Activated T-helper 17 cell treated with anti-CD3 and anti-CD28 coated beads, Interleukin-2, amount 50 U/mL, for 72 hours (primary cell): ENCODE data around the gene SLFN11. TPM values are rescaled to one million over a fixed set of nuclear protein-coding genes. Genes with fewer than 3 reads are reported as not detected.
A peak's percentile ranks its signal among the peaks of the same experiment; 100 is the strongest.
"Not testable (repeated sequence)": the region's sequence is repeated elsewhere in the genome, so short reads cannot be mapped to it uniquely, and the experiment has no call there.

ENCODE experiments used
- ATAC-seq: fragments of 150-1000 bp; cut with Tn5 transposase; replicated peaks from 2 replicates; pipeline ENCODE4 v1.10.0; 2021; ENCODE audit warnings: mild to moderate bottlenecking, moderate library complexity
- H3K27ac Mint-ChIP-seq: one replicate; pipeline ENCODE4 v1.8.0; 2022; ENCODE audit warnings: mixed read lengths
- H3K27me3 Mint-ChIP-seq: one replicate; pipeline ENCODE4 v1.8.0; 2022; ENCODE audit warnings: mixed read lengths
- H3K36me3 Mint-ChIP-seq: one replicate; pipeline ENCODE4 v1.8.0; 2022; ENCODE audit warnings: low read depth, mild to moderate bottlenecking, mixed read lengths
- H3K4me1 Mint-ChIP-seq: one replicate; pipeline ENCODE4 v1.8.0; 2022; ENCODE audit warnings: mixed read lengths
- H3K4me3 Mint-ChIP-seq: one replicate; pipeline ENCODE4 v1.8.0; 2022; ENCODE audit warnings: mild to moderate bottlenecking, mixed read lengths
- H3K9me3 Mint-ChIP-seq: one replicate; pipeline ENCODE4 v1.8.0; 2022; ENCODE audit warnings: mixed read lengths
- total RNA-seq, 2 donors: library from RNA; stranded (reverse); gene quantifications; one replicate each; pipeline ENCODE4 v1.2.3, GENCODE V29; 2022

Gene SLFN11
- 100 to 1,000 TPM in 1 of 2 donors, 10 to 100 TPM in 1; 77.5 to 112 TPM for total RNA-seq

GRCh38 chr17:35373534-35373983 lies at the start of gene SLFN11:
Gene SLFN11, minus strand, starts transcription at chr17:35373621. Its CDS starts 9,814 bp downstream, at chr17:35363807.
- H3K4me1 Mint-ChIP-seq: peaks cover 42% of the 10 kb centered on the region
- H3K36me3 Mint-ChIP-seq: peaks cover 57% of the 10 kb centered on the region
- no peaks in the 10 kb centered on the region for H3K27me3 Mint-ChIP-seq
- peaks cover 4% of the 10 kb centered on the region for H3K9me3 Mint-ChIP-seq
- H3K27ac Mint-ChIP-seq: peak within 1 kb of the TSS; percentile 94
- peak; percentile 78 for ATAC-seq
- H3K4me3 Mint-ChIP-seq: peak within 1 kb of the TSS; percentile 97

GRCh38 chr17:35421069-35421468 lies 47.6 kb upstream of the SLFN11 start:
- H3K9me3 Mint-ChIP-seq, H3K4me3 Mint-ChIP-seq, H3K27me3 Mint-ChIP-seq, ATAC-seq, H3K4me1 Mint-ChIP-seq, H3K27ac Mint-ChIP-seq: not testable (repeated sequence)
- peaks cover 20% of the 10 kb centered on the region for H3K36me3 Mint-ChIP-seq

- Mint-ChIP-seq H3K27me3 (no peaks in the 10 kb centered on the region), H3K27ac (no peak overlapping the region), H3K4me1 (peaks cover 4% of the 10 kb centered on the region), H3K36me3 (peaks cover 36% of the 10 kb centered on the region), H3K4me3 (no peak overlapping the region), H3K9me3 (no peaks in the 10 kb centered on the region)
- no peak for ATAC-seq
Observed at GRCh38 chr17:35416659-35417058, 43.2 kb upstream of the SLFN11 start.

- not testable (repeated sequence) for H3K4me3 Mint-ChIP-seq
Observed at GRCh38 chr17:35414707-35415106, 41.3 kb upstream of the SLFN11 start.

GRCh38 chr17:35414247-35414646 lies 40.8 kb upstream of the SLFN11 start:
- Mint-ChIP-seq H3K9me3 (no peaks in the 10 kb centered on the region), H3K27me3 (no peaks in the 10 kb centered on the region), H3K36me3 (peaks cover 45% of the 10 kb centered on the region), H3K27ac (no peak overlapping the region), H3K4me1 (peaks cover 4% of the 10 kb centered on the region), H3K4me3 (no peak overlapping the region)
- ATAC-seq: no peak

More at GRCh38 chr17:35414707-35415106, 41.3 kb upstream of the SLFN11 start:
- not testable (repeated sequence) for ATAC-seq, H3K9me3 Mint-ChIP-seq, H3K27me3 Mint-ChIP-seq, H3K4me1 Mint-ChIP-seq, H3K27ac Mint-ChIP-seq
- H3K36me3 Mint-ChIP-seq: peaks cover 50% of the 10 kb centered on the region

- peaks cover 15% of the 10 kb centered on the region for H3K36me3 Mint-ChIP-seq
- no peak overlapping the region for H3K27ac Mint-ChIP-seq
- H3K27me3 Mint-ChIP-seq: no peaks in the 10 kb centered on the region
- H3K4me1 Mint-ChIP-seq: no peaks in the 10 kb centered on the region
- ATAC-seq: no peak
- H3K9me3 Mint-ChIP-seq: no peaks in the 10 kb centered on the region
- H3K4me3 Mint-ChIP-seq: no peak overlapping the region
Observed at GRCh38 chr17:35407531-35407930, 34.1 kb upstream of the SLFN11 start.

- no peak overlapping the region for H3K4me3 Mint-ChIP-seq
- no peaks in the 10 kb centered on the region for H3K4me1 Mint-ChIP-seq
- no peaks in the 10 kb centered on the region for H3K9me3 Mint-ChIP-seq
- no peak for ATAC-seq
- no peak overlapping the region for H3K27ac Mint-ChIP-seq
- H3K36me3 Mint-ChIP-seq: peaks cover 14% of the 10 kb centered on the region
- no peaks in the 10 kb centered on the region for H3K27me3 Mint-ChIP-seq
Observed at GRCh38 chr17:35406568-35406967, 33.1 kb upstream of the SLFN11 start.

GRCh38 chr17:35404360-35404759 lies 30.9 kb upstream of the SLFN11 start:
- Mint-ChIP-seq H3K27me3 (no peaks in the 10 kb centered on the region), H3K27ac (no peak overlapping the region), H3K4me3 (no peak overlapping the region), H3K4me1 (no peaks in the 10 kb centered on the region), H3K9me3 (no peaks in the 10 kb centered on the region), H3K36me3 (no peaks in the 10 kb centered on the region)
- peak; percentile 72 for ATAC-seq

GRCh38 chr17:35393783-35394182 lies 20.4 kb upstream of the SLFN11 start:
- not testable (repeated sequence) for H3K36me3 Mint-ChIP-seq, H3K27ac Mint-ChIP-seq, ATAC-seq, H3K27me3 Mint-ChIP-seq, H3K4me1 Mint-ChIP-seq, H3K9me3 Mint-ChIP-seq, H3K4me3 Mint-ChIP-seq

- ATAC-seq: no peak
- H3K36me3 Mint-ChIP-seq: no peaks in the 10 kb centered on the region
- H3K4me1 Mint-ChIP-seq: peaks cover 4% of the 10 kb centered on the region
- H3K27ac Mint-ChIP-seq: no peak overlapping the region
- no peak overlapping the region for H3K4me3 Mint-ChIP-seq
- no peaks in the 10 kb centered on the region for H3K9me3 Mint-ChIP-seq
- no peaks in the 10 kb centered on the region for H3K27me3 Mint-ChIP-seq
Observed at GRCh38 chr17:35390663-35391062, 17.2 kb upstream of the SLFN11 start.

GRCh38 chr17:35390156-35390555 lies 16.7 kb upstream of the SLFN11 start:
- Mint-ChIP-seq H3K4me1 (peaks cover 4% of the 10 kb centered on the region), H3K27me3 (no peaks in the 10 kb centered on the region), H3K4me3 (no peak overlapping the region), H3K9me3 (no peaks in the 10 kb centered on the region), H3K36me3 (no peaks in the 10 kb centered on the region), H3K27ac (no peak overlapping the region)
- no peak for ATAC-seq

GRCh38 chr17:35387496-35387895 lies 14.1 kb upstream of the SLFN11 start:
- Mint-ChIP-seq H3K27me3 (no peaks in the 10 kb centered on the region), H3K27ac (no peak overlapping the region), H3K9me3 (no peaks in the 10 kb centered on the region), H3K36me3 (no peaks in the 10 kb centered on the region), H3K4me3 (no peak overlapping the region), H3K4me1 (no peaks in the 10 kb centered on the region)
- no peak for ATAC-seq

GRCh38 chr17:35377706-35378105 lies 4.3 kb upstream of the SLFN11 start:
- no peak overlapping the region for H3K4me3 Mint-ChIP-seq
- H3K4me1 Mint-ChIP-seq: peaks cover 13% of the 10 kb centered on the region
- peaks cover 18% of the 10 kb centered on the region for H3K36me3 Mint-ChIP-seq
- no peaks in the 10 kb centered on the region for H3K27me3 Mint-ChIP-seq
- H3K9me3 Mint-ChIP-seq: no peaks in the 10 kb centered on the region
- no peak for ATAC-seq
- no peak overlapping the region for H3K27ac Mint-ChIP-seq

GRCh38 chr17:35377068-35377467 lies 3.6 kb upstream of the SLFN11 start:
- Mint-ChIP-seq H3K9me3 (no peaks in the 10 kb centered on the region), H3K4me3 (no peak overlapping the region), H3K4me1 (peaks cover 14% of the 10 kb centered on the region), H3K36me3 (peaks cover 22% of the 10 kb centered on the region), H3K27me3 (no peaks in the 10 kb centered on the region), H3K27ac (no peak overlapping the region)
- ATAC-seq: peak; percentile 36

- no peak for ATAC-seq
- Mint-ChIP-seq H3K36me3 (peaks cover 30% of the 10 kb centered on the region), H3K27me3 (no peaks in the 10 kb centered on the region), H3K4me3 (peak overlapping the region; percentile 50), H3K27ac (peak overlapping the region; percentile 7), H3K4me1 (peaks cover 23% of the 10 kb centered on the region), H3K9me3 (peaks cover 2% of the 10 kb centered on the region)
Observed at GRCh38 chr17:35376245-35376644, 2.8 kb upstream of the SLFN11 start.

GRCh38 chr17:35374766-35375344 lies 1.4 kb upstream of the SLFN11 start:
- Mint-ChIP-seq H3K4me1 (peaks cover 36% of the 10 kb centered on the region), H3K9me3 (peaks cover 4% of the 10 kb centered on the region), H3K27me3 (no peaks in the 10 kb centered on the region), H3K36me3 (peaks cover 44% of the 10 kb centered on the region), H3K4me3 (peak overlapping the region; percentile 97), H3K27ac (peak overlapping the region; percentile 94)
- no peak for ATAC-seq
